HEK293 (cell line): ENCODE results near the gene MAML2.

ENCODE experiments used
- CTCF ChIA-PET: fragments of 350-600 bp; formaldehyde crosslinking; extraction: SDS; loops from one replicate; lab custom pipeline; 2021; ENCODE audit warnings: antibody characterized with exemption; lab: Yijun Ruan, JAX
- POLR2A ChIA-PET: fragments of 300-600 bp; formaldehyde crosslinking; extraction: SDS; loops from one replicate; lab custom pipeline; 2020; ENCODE audit warnings: antibody characterized with exemption, inconsistent platforms; lab: Yijun Ruan, JAX
- H3K27ac ChIP-seq: fragments of 200-500 bp; sonication (Bioruptor generic); 2 replicates; pipeline ENCODE4 v1.5.1; 2014; ENCODE audit warnings: low read depth, low read length, control low read depth, inconsistent platforms; ENCODE audit errors: extremely low read depth
- H3K36me3 ChIP-seq, 2 experiments: fragments of 200-500 bp in 1 of 2; sonication (Bioruptor generic) in 1 of 2; 1 replicate in 1 of 2; 2 replicates in 1 of 2; pipeline ENCODE4 v1.5.1; 2014 to 2017; ENCODE audit warnings: inconsistent platforms in 2 of 2, low read length in 2 of 2; ENCODE audit not compliant: control insufficient read depth in 2 of 2, insufficient read depth in 1 of 2
- H3K4me1 ChIP-seq: fragments of 200-500 bp; sonication (Bioruptor generic); 2 replicates; pipeline ENCODE4 v1.5.1; 2014; ENCODE audit warnings: mild to moderate bottlenecking, low read length, inconsistent platforms; ENCODE audit not compliant: control insufficient read depth, insufficient read depth
- H3K4me3 ChIP-seq: 2 replicates; pipeline ENCODE4 v1.5.1; 2011; ENCODE audit warnings: low read depth, mild to moderate bottlenecking, control low read depth, low read length, moderate library complexity
- H3K9me3 ChIP-seq: fragments of 200-500 bp; sonication (Bioruptor generic); 2 replicates; pipeline ENCODE4 v1.5.1; 2014; ENCODE audit warnings: low read depth, low read length, inconsistent platforms; ENCODE audit not compliant: control insufficient read depth, insufficient read depth
- FEZF1 ChIP-seq: fragments of 450-650 bp; formaldehyde crosslinking; IDR thresholded peaks from 2 replicates; pipeline ENCODE4 v1.5.1; 2016; ENCODE audit warnings: missing biosample characterization, missing genetic modification characterization
- KLF10 ChIP-seq: fragments of 450-650 bp; IDR thresholded peaks from 2 replicates; pipeline ENCODE4 v1.5.1; 2018; ENCODE audit warnings: missing biosample characterization, mild to moderate bottlenecking, missing genetic modification characterization
- KLF9 ChIP-seq: fragments of 450-650 bp; formaldehyde crosslinking; IDR thresholded peaks from 2 replicates; pipeline ENCODE4 v1.5.1; 2016; ENCODE audit warnings: missing biosample characterization, missing genetic modification characterization, low read depth
- SP7 ChIP-seq: fragments of 450-650 bp; formaldehyde crosslinking; IDR thresholded peaks from 2 replicates; pipeline ENCODE4 v1.5.1; 2016; ENCODE audit warnings: missing biosample characterization, missing genetic modification characterization
- TCF7L2 ChIP-seq: IDR thresholded peaks from 2 replicates; pipeline ENCODE4 v1.6.1; 2011; ENCODE audit warnings: low read depth, mild to moderate bottlenecking, inconsistent platforms, low read length, moderate library complexity, borderline replicate concordance
- ZBTB1 ChIP-seq: fragments of 450-650 bp; formaldehyde crosslinking; IDR thresholded peaks from 2 replicates; pipeline ENCODE4 v1.5.1; 2016; ENCODE audit warnings: missing biosample characterization, missing genetic modification characterization
- ZIC2 ChIP-seq: fragments of 450-650 bp; formaldehyde crosslinking; IDR thresholded peaks from 2 replicates; pipeline ENCODE4 v1.5.1; 2016; ENCODE audit warnings: missing biosample characterization, missing genetic modification characterization
- ZNF121 ChIP-seq: fragments of 450-650 bp; formaldehyde crosslinking; IDR thresholded peaks from 2 replicates; pipeline ENCODE4 v1.5.1; 2016; ENCODE audit warnings: missing biosample characterization, missing genetic modification characterization
- ZNF140 ChIP-seq: fragments of 450-650 bp; formaldehyde crosslinking; IDR thresholded peaks from 2 replicates; pipeline ENCODE4 v1.5.1; 2016; ENCODE audit warnings: missing biosample characterization, missing genetic modification characterization
- ZNF146 ChIP-seq: fragments of 450-650 bp; formaldehyde crosslinking; IDR thresholded peaks from 2 replicates; pipeline ENCODE4 v1.5.1; 2016; ENCODE audit warnings: missing biosample characterization, missing genetic modification characterization
- ZNF184 ChIP-seq: fragments of 450-650 bp; IDR thresholded peaks from 2 replicates; pipeline ENCODE4 v1.5.1; 2018; ENCODE audit warnings: missing biosample characterization, mild to moderate bottlenecking, missing genetic modification characterization
- ZNF211 ChIP-seq: fragments of 450-650 bp; formaldehyde crosslinking; IDR thresholded peaks from 2 replicates; pipeline ENCODE4 v1.5.1; 2016; ENCODE audit warnings: low read depth, missing biosample characterization, missing genetic modification characterization
- ZNF23 ChIP-seq: fragments of 450-650 bp; formaldehyde crosslinking; IDR thresholded peaks from 2 replicates; pipeline ENCODE4 v1.5.1; 2016; ENCODE audit warnings: missing biosample characterization, missing genetic modification characterization, borderline replicate concordance
- ZNF37A ChIP-seq: fragments of 450-650 bp; IDR thresholded peaks from 2 replicates; pipeline ENCODE4 v1.5.1; 2018; ENCODE audit warnings: missing biosample characterization, missing genetic modification characterization
- ZNF521 ChIP-seq: fragments of 450-650 bp; formaldehyde crosslinking; IDR thresholded peaks from 2 replicates; pipeline ENCODE4 v1.5.1; 2017; ENCODE audit warnings: missing biosample characterization, mild to moderate bottlenecking, missing genetic modification characterization
- ZNF529 ChIP-seq: fragments of 450-650 bp; formaldehyde crosslinking; IDR thresholded peaks from 2 replicates; pipeline ENCODE4 v1.5.1; 2017; ENCODE audit warnings: missing genetic modification characterization, missing biosample characterization; ENCODE audit not compliant: insufficient replicate concordance
- ZNF792 ChIP-seq: fragments of 450-650 bp; formaldehyde crosslinking; IDR thresholded peaks from 2 replicates; pipeline ENCODE4 v1.5.1; 2016; ENCODE audit warnings: missing biosample characterization, missing genetic modification characterization
- ZXDB ChIP-seq: fragments of 450-650 bp; formaldehyde crosslinking; IDR thresholded peaks from 2 replicates; pipeline ENCODE4 v1.5.1; 2016; ENCODE audit warnings: missing biosample characterization, missing genetic modification characterization
- TF ChIP-seq, protein P1 (sequence below): fragments of 450-650 bp; formaldehyde crosslinking; IDR thresholded peaks from 2 replicates; pipeline ENCODE4 v1.5.1; 2017; ENCODE audit warnings: missing biosample characterization, missing genetic modification characterization
- TF ChIP-seq, protein P2 (sequence below): fragments of 450-650 bp; formaldehyde crosslinking; IDR thresholded peaks from 2 replicates; pipeline ENCODE4 v1.5.1; 2016; ENCODE audit warnings: missing biosample characterization, missing genetic modification characterization
- TF ChIP-seq, protein P3 (sequence below): fragments of 450-650 bp; formaldehyde crosslinking; IDR thresholded peaks from 2 replicates; pipeline ENCODE4 v1.5.1; 2016; ENCODE audit warnings: missing biosample characterization, missing genetic modification characterization
- TF ChIP-seq, protein P4 (sequence below): fragments of 450-650 bp; formaldehyde crosslinking; IDR thresholded peaks from 2 replicates; pipeline ENCODE4 v1.5.1; 2016; ENCODE audit warnings: missing biosample characterization, missing genetic modification characterization
- TF ChIP-seq, protein P5 (sequence below): fragments of 450-650 bp; formaldehyde crosslinking; conservative IDR thresholded peaks from 2 replicates; pipeline ENCODE4 v1.5.1; 2016; ENCODE audit warnings: low read depth, missing biosample characterization, missing genetic modification characterization
- TF ChIP-seq, protein P6 (sequence below): fragments of 450-650 bp; formaldehyde crosslinking; IDR thresholded peaks from 2 replicates; pipeline ENCODE4 v1.5.1; 2016; ENCODE audit warnings: missing biosample characterization, missing genetic modification characterization

Gene MAML2

DNA sequence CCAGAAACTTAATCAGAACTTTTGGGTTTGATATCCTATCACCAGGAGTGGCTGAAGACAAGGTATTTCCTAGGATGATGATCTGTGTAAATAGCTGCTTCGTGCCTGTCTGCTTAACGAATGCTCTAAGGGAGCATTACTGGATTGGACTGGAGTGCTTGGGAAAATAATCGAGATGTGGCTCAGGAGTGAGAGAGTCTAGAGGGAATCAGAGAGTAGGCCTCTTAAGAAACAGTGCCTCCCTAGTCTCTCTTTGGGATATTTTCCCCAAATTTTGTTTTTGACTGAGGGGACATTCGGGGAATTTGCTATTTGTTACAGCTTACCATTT lies 2.5 kb downstream of the MAML2 start:
- ChIA-PET POLR2A (no interaction called here), CTCF (interaction anchor here (0.9 to 1.7 kb wide), 3 partner anchors 33 to 285 kb away, joined by 4 to 9 read pairs (median 4); no protein-coding TSS in a partner anchor)
- TF ChIP-seq KLF9 (tag by site-specific recombination): no peak
- TF ChIP-seq, protein P1, sequence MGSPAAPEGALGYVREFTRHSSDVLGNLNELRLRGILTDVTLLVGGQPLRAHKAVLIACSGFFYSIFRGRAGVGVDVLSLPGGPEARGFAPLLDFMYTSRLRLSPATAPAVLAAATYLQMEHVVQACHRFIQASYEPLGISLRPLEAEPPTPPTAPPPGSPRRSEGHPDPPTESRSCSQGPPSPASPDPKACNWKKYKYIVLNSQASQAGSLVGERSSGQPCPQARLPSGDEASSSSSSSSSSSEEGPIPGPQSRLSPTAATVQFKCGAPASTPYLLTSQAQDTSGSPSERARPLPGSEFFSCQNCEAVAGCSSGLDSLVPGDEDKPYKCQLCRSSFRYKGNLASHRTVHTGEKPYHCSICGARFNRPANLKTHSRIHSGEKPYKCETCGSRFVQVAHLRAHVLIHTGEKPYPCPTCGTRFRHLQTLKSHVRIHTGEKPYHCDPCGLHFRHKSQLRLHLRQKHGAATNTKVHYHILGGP (tag by site-specific recombination): no peak
- TF ChIP-seq ZNF37A (tag by site-specific recombination): no peak
- TF ChIP-seq ZNF211 (tag by site-specific recombination): no peak
- TF ChIP-seq ZNF792 (tag by site-specific recombination): no peak
- TF ChIP-seq ZNF146: no peak
- TF ChIP-seq ZNF140 (tag by site-specific recombination): no peak
- no peak for TF ChIP-seq SP7 (tag by site-specific recombination)
- TF ChIP-seq TCF7L2: no peak
- no peak for TF ChIP-seq ZNF521 (tag by site-specific recombination)
- TF ChIP-seq ZNF184 (tag by site-specific recombination): no peak
- no peak for TF ChIP-seq ZNF23 (tag by site-specific recombination)
- TF ChIP-seq, protein P2, sequence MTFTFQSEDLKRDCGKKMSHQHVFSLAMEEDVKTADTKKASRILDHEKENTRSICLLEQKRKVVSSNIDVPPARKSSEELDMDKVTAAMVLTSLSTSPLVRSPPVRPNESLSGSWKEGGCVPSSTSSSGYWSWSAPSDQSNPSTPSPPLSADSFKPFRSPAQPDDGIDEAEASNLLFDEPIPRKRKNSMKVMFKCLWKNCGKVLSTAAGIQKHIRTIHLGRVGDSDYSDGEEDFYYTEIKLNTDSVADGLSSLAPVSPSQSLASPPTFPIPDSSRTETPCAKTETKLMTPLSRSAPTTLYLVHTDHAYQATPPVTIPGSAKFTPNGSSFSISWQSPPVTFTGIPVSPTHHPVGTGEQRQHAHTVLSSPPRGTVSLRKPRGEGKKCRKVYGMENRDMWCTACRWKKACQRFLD: no peak
- Histone ChIP-seq H3K4me1 (peaks cover 6% of the 10 kb centered on the region), H3K4me3 (no peak overlapping the region), H3K27ac (no peak overlapping the region), H3K9me3 (no peaks in the 10 kb centered on the region), H3K36me3 (no peaks in the 10 kb centered on the region)

DNA sequence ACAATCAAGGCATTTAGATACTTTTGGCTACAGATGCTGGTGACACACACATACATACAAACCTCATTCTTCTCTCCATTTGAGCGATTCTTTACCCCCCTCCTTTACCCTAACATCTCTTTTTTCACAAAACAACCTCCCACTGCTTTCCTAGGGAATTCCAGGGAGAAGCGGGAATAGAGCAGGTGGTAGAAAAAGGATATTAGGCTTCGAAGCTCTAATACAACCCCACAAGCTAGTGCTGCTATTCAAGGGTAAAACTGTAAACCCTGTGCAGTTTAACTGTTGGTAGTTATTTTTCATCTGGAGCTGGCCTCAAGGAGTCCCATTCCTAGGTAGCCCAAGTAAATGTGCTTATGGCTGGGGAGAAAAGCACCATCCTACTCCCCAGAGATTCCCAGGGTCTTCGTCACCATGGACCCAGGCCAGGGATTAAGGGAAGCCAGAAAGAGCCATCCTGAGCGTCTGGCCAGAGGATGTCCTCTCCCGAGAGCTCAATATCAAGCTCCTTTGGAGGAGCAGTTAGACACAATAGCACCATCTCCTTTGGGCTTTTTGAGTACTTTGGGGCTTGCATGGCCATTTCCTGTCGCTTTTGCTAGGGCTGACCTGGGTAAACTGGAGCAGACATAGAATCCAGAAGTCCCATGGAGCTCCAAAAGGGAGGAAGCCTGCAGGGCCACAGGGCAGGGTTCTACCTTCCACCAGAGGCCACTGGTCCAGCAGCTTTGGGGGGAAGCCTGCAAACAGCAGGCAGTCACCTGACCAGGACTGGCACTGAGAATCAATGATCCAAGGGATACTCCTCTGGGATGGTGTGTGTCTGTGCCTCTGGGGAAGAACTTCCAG lies 3.1 kb downstream of the MAML2 start:
- H3K9me3 ChIP-seq: no peaks in the 10 kb centered on the region
- peaks cover 6% of the 10 kb centered on the region for H3K4me1 ChIP-seq
- no peak overlapping the region for H3K4me3 ChIP-seq
- CTCF ChIA-PET: interaction anchor here (0.6 to 1.7 kb wide), 5 partner anchors 16 to 516 kb away, joined by 3 to 9 read pairs (median 4); no protein-coding TSS in a partner anchor
- H3K36me3 ChIP-seq: no peaks in the 10 kb centered on the region
- H3K27ac ChIP-seq: no peak overlapping the region; the same call in 1 of the 2 replicates
- POLR2A ChIA-PET: no interaction called here
- TF ChIP-seq, protein P3, sequence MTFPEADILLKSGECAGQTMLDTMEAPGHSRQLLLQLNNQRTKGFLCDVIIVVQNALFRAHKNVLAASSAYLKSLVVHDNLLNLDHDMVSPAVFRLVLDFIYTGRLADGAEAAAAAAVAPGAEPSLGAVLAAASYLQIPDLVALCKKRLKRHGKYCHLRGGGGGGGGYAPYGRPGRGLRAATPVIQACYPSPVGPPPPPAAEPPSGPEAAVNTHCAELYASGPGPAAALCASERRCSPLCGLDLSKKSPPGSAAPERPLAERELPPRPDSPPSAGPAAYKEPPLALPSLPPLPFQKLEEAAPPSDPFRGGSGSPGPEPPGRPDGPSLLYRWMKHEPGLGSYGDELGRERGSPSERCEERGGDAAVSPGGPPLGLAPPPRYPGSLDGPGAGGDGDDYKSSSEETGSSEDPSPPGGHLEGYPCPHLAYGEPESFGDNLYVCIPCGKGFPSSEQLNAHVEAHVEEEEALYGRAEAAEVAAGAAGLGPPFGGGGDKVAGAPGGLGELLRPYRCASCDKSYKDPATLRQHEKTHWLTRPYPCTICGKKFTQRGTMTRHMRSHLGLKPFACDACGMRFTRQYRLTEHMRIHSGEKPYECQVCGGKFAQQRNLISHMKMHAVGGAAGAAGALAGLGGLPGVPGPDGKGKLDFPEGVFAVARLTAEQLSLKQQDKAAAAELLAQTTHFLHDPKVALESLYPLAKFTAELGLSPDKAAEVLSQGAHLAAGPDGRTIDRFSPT (tag by site-specific recombination): no peak
- TF ChIP-seq ZNF529 (tag by site-specific recombination) (no peak), KLF10 (no peak), ZXDB (tag by site-specific recombination) (no peak), ZIC2 (tag by site-specific recombination) (no peak), ZBTB1 (tag by site-specific recombination) (no peak), FEZF1 (tag by site-specific recombination) (no peak), ZNF121 (tag by site-specific recombination) (no peak)
- TF ChIP-seq, protein P4, sequence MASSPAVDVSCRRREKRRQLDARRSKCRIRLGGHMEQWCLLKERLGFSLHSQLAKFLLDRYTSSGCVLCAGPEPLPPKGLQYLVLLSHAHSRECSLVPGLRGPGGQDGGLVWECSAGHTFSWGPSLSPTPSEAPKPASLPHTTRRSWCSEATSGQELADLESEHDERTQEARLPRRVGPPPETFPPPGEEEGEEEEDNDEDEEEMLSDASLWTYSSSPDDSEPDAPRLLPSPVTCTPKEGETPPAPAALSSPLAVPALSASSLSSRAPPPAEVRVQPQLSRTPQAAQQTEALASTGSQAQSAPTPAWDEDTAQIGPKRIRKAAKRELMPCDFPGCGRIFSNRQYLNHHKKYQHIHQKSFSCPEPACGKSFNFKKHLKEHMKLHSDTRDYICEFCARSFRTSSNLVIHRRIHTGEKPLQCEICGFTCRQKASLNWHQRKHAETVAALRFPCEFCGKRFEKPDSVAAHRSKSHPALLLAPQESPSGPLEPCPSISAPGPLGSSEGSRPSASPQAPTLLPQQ (tag by site-specific recombination): no peak
- TF ChIP-seq, protein P5, sequence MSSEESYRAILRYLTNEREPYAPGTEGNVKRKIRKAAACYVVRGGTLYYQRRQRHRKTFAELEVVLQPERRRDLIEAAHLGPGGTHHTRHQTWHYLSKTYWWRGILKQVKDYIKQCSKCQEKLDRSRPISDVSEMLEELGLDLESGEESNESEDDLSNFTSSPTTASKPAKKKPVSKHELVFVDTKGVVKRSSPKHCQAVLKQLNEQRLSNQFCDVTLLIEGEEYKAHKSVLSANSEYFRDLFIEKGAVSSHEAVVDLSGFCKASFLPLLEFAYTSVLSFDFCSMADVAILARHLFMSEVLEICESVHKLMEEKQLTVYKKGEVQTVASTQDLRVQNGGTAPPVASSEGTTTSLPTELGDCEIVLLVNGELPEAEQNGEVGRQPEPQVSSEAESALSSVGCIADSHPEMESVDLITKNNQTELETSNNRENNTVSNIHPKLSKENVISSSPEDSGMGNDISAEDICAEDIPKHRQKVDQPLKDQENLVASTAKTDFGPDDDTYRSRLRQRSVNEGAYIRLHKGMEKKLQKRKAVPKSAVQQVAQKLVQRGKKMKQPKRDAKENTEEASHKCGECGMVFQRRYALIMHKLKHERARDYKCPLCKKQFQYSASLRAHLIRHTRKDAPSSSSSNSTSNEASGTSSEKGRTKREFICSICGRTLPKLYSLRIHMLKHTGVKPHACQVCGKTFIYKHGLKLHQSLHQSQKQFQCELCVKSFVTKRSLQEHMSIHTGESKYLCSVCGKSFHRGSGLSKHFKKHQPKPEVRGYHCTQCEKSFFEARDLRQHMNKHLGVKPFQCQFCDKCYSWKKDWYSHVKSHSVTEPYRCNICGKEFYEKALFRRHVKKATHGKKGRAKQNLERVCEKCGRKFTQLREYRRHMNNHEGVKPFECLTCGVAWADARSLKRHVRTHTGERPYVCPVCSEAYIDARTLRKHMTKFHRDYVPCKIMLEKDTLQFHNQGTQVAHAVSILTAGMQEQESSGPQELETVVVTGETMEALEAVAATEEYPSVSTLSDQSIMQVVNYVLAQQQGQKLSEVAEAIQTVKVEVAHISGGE (tag by site-specific recombination): no peak
- TF ChIP-seq, protein P2: no peak
- TF ChIP-seq, protein P6, sequence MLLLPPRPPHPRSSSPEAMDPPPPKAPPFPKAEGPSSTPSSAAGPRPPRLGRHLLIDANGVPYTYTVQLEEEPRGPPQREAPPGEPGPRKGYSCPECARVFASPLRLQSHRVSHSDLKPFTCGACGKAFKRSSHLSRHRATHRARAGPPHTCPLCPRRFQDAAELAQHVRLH: no peak
